HepG2 (cell line): ENCODE data around the gene ABL2. TPM values are rescaled to one million over a fixed set of nuclear protein-coding genes. Genes with fewer than 3 reads are reported as not detected.

Experiments
- AKNA ChIP-seq: sonication (generic); formaldehyde crosslinking; IDR thresholded peaks from 2 replicates; pipeline ENCODE4 v1.4.0; 2020; ENCODE audit warnings: missing genetic modification reagents, borderline replicate concordance
- HNF1A ChIP-seq, 2 experiments: sonication (generic) in 1 of 2; formaldehyde crosslinking in 1 of 2; IDR thresholded peaks; 2 replicates each; pipeline versions ENCODE4 v1.4.0 to v1.6.1; 2016 to 2020; ENCODE audit warnings: borderline replicate concordance in 1 of 2, low read depth in 1 of 2, mild to moderate bottlenecking in 1 of 2, missing genetic modification reagents in 1 of 2
- NFYB ChIP-seq: sonication (generic); formaldehyde crosslinking; IDR thresholded peaks from 2 replicates; pipeline ENCODE4 v1.4.0; 2020; ENCODE audit warnings: missing genetic modification reagents
- RFX5 ChIP-seq: IDR thresholded peaks from 2 replicates; pipeline ENCODE4 v1.6.1; 2011; ENCODE audit warnings: low read depth, low read length, improper control_type of control experiment
- ZNF570 ChIP-seq: sonication (generic); formaldehyde crosslinking; IDR thresholded peaks from 2 replicates; pipeline ENCODE4 v1.4.0; 2020; ENCODE audit warnings: mild to moderate bottlenecking, missing genetic modification reagents, borderline replicate concordance
- ZNF615 ChIP-seq: sonication (generic); formaldehyde crosslinking; IDR thresholded peaks from 2 replicates; pipeline ENCODE4 v1.5.0; 2020; ENCODE audit warnings: mild to moderate bottlenecking, missing genetic modification reagents, borderline replicate concordance
- ZNF619 ChIP-seq: sonication (generic); formaldehyde crosslinking; IDR thresholded peaks from 2 replicates; pipeline ENCODE4 v1.4.0; 2020; ENCODE audit warnings: mild to moderate bottlenecking, missing genetic modification reagents
- ZNF703 ChIP-seq: sonication (generic); formaldehyde crosslinking; IDR thresholded peaks from 2 replicates; pipeline ENCODE4 v1.5.1; 2020; ENCODE audit warnings: missing genetic modification reagents, mild to moderate bottlenecking, moderate library complexity, borderline replicate concordance
- ZNF749 ChIP-seq: sonication (generic); formaldehyde crosslinking; IDR thresholded peaks from 2 replicates; pipeline ENCODE4 v1.8.0; 2022; ENCODE audit warnings: mild to moderate bottlenecking, missing genetic modification reagents, moderate library complexity, borderline replicate concordance
- ZSCAN22 ChIP-seq: sonication (generic); formaldehyde crosslinking; IDR thresholded peaks from 2 replicates; pipeline ENCODE4 v1.4.0; 2020; ENCODE audit warnings: mild to moderate bottlenecking, missing genetic modification reagents
- polyA plus RNA-seq, 8 experiments: library from polyadenylated mRNA; depleted of rRNA in 3 of 8; stranded (reverse) in 7 of 8; unstranded in 1 of 8; fragments of >200 nt; fragmentation: Illumina TruSeq in 4 of 8; extraction: Trizol in 4 of 8; gene quantifications; 2 replicates each; pipeline versions ENCODE4 v1.2.1 to v1.2.3, GENCODE V29; 2011 to 2016; ENCODE audit warnings: low read depth in 4 of 8, missing spikeins in 1 of 8, mixed read lengths in 1 of 8; ENCODE audit not compliant: insufficient read depth in 1 of 8
- total RNA-seq, 5 experiments: library from RNA; depleted of rRNA; stranded (reverse); fragments of >200 nt; fragmentation: Illumina TruSeq; extraction: Trizol; gene quantifications; 2 replicates each; pipeline ENCODE4 v1.2.3, GENCODE V29; 2016; ENCODE audit warnings: low read depth in 1 of 5
- TF ChIP-seq, protein P1 (sequence below): sonication (generic); formaldehyde crosslinking; IDR thresholded peaks from 2 replicates; pipeline ENCODE4 v1.4.0; 2020; ENCODE audit warnings: mild to moderate bottlenecking, missing genetic modification reagents

ABL2 gene
- total and polyA plus RNA-seq, 2 of the 13 experiments (the other 11 are each of a cell fraction or from before 2014, with no cell fraction given) = 5.8 to 6.0 TPM

DNA sequence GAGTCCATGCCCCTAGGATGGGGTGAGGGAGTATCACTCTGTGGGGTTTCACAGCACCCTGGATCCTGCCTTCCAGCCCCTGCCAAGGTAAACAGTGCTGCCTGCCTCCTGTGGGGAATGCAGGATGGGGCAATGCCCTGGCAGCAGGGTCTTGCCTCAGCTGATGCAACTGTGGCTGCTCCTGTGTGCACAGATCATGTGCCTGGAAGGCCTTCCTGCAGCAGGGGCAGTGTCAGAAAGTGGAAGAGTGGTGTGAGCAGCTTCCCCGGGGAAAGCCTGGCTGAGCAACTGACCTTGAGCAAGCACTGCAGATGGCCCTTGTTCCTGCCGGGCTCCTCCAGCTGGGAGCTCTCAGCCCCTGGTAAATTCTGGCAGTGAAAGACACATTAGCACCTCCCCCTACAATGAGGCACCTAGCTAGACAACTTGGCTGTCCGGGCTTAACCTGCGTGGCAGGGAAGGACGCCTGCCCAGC, 137.7 kb downstream of the ABL2 start (continued):
- TF ChIP-seq HNF1A (IDR thresholded peaks at IDR 0.05; ENCODE audit: low read depth) = no peak
- no peak for TF ChIP-seq HNF1A (CRISPR knock-in tag; IDR thresholded peaks at IDR 0.05; ENCODE audit: borderline replicate concordance)
- TF ChIP-seq ZNF749 (CRISPR knock-in tag) = no peak
- TF ChIP-seq, protein P1, sequence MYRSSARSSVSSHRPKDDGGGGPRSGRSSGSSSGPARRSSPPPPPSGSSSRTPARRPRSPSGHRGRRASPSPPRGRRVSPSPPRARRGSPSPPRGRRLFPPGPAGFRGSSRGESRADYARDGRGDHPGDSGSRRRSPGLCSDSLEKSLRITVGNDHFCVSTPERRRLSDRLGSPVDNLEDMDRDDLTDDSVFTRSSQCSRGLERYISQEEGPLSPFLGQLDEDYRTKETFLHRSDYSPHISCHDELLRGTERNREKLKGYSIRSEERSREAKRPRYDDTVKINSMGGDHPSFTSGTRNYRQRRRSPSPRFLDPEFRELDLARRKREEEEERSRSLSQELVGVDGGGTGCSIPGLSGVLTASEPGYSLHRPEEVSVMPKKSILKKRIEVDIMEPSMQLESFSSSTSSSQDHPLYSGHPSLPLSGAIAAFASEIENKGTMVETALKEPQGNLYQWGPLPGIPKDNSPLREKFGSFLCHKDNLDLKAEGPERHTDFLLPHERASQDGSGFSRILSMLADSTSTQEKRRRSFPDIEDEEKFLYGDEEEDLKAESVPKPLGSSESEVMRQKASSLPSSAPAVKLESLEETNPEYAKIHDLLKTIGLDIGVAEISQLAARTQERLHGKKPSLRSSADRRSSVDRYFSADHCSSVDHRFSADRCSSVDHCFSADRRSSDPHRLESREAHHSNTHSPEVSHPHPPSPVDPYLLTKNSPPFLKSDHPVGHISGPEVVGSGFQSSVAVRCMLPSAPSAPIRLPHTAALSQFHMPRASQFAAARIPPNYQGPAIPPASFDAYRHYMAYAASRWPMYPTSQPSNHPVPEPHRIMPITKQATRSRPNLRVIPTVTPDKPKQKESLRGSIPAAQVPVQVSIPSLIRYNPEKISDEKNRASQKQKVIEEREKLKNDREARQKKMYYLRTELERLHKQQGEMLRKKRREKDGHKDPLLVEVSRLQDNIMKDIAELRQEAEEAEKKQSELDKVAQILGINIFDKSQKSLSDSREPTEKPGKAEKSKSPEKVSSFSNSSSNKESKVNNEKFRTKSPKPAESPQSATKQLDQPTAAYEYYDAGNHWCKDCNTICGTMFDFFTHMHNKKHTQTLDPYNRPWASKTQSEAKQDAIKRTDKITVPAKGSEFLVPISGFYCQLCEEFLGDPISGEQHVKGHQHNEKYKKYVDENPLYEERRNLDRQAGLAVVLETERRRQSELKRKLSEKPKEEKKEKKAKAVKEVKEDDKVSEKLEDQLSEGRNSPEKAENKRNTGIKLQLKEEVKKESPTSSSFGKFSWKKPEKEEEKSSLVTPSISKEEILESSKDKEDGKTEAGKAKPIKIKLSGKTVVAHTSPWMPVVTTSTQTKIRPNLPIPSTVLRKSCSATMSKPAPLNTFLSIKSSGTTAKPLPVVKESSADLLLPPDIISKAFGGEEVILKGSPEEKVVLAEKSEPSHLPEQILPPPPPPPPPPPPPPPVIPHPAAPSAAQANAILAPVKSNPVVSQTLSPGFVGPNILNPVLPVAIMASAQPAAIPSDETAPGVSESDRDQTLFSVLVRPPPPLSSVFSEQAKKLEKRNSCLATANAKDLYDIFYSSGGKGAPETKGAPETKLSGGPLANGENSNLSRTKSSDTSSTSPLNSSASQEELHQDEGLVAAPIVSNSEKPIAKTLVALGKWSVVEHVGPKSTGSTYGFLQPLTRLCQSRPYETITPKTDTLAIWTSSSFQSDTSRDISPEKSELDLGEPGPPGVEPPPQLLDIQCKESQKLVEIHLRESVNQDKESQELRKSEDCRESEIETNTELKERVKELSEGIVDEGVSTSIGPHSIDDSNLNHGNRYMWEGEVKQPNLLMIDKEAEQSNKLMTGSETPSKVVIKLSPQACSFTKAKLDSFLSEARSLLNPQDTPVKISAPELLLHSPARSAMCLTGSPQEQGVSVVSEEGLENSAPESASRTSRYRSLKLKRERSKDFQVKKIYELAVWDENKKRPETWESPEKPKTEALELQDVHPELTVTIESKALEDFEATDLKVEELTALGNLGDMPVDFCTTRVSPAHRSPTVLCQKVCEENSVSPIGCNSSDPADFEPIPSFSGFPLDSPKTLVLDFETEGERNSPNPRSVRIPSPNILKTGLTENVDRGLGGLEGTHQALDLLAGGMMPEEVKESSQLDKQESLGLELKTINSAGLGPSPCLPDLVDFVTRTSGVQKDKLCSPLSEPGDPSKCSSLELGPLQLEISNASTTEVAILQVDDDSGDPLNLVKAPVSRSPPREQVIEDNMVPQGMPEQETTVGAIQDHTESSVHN (CRISPR knock-in tag) = no peak
- no peak for TF ChIP-seq ZNF619 (CRISPR knock-in tag)
- TF ChIP-seq AKNA (CRISPR knock-in tag) = no peak
- no peak for TF ChIP-seq NFYB
- no peak for TF ChIP-seq RFX5
- no peak for TF ChIP-seq ZNF615 (CRISPR knock-in tag)
- no peak for TF ChIP-seq ZNF703 (CRISPR knock-in tag)
- no peak for TF ChIP-seq ZNF570 (CRISPR knock-in tag)
- no peak for TF ChIP-seq ZSCAN22 (CRISPR knock-in tag)
